SU-DHL-6 (cell line): ENCODE measurements around the gene LSM2.

Experiments
- H2AFZ ChIP-seq: fragments of 200-600 bp; sonication (generic); 2 replicates; pipeline ENCODE4 v1.6.1; 2014; ENCODE audit warnings: low read depth, mild to moderate bottlenecking, moderate library complexity, mixed read lengths, antibody characterized with exemption, low read length; ENCODE audit not compliant: severe bottlenecking
- H3F3A ChIP-seq: fragments of 200-600 bp; shearing (Covaris generic); 2 replicates; pipeline ENCODE4 v1.6.0; 2016; ENCODE audit warnings: antibody characterized with exemption, mild to moderate bottlenecking; ENCODE audit not compliant: insufficient read depth
- H3K27ac ChIP-seq: fragments of 200-600 bp; sonication (generic); 2 replicates; pipeline ENCODE4 v1.5.1; 2016; ENCODE audit warnings: low read depth, mild to moderate bottlenecking, low read length, moderate library complexity, mixed read lengths
- H3K27me3 ChIP-seq: fragments of 200-600 bp; sonication (generic), shearing (Covaris generic); 2 replicates; pipeline ENCODE4 v1.6.0; 2014; ENCODE audit warnings: mild to moderate bottlenecking, low read length
- H3K36me3 ChIP-seq: fragments of 200-600 bp; sonication (generic); 2 replicates; pipeline ENCODE4 v1.6.1; 2014; ENCODE audit warnings: mild to moderate bottlenecking, low read length, mixed read lengths
- H3K4me2 ChIP-seq: fragments of 300-600, 200-600 bp; shearing (Covaris generic), sonication (generic); 2 replicates; pipeline ENCODE4 v1.6.0; 2014; ENCODE audit warnings: low read length, low read depth, mild to moderate bottlenecking; ENCODE audit not compliant: poor library complexity, severe bottlenecking
- H3K4me3 ChIP-seq: fragments of 200-600 bp; sonication (generic); 2 replicates; pipeline ENCODE4 v1.5.1; 2014; ENCODE audit warnings: antibody characterized with exemption, low read length, mild to moderate bottlenecking, mixed read lengths; ENCODE audit not compliant: insufficient read depth, poor library complexity, severe bottlenecking
- H3K79me2 ChIP-seq: fragments of 200-600 bp; sonication (generic); 2 replicates; pipeline ENCODE4 v1.6.1; 2014; ENCODE audit warnings: mild to moderate bottlenecking, low read length, moderate library complexity; ENCODE audit not compliant: insufficient read depth
- H3K9ac ChIP-seq: fragments of 200-600 bp; sonication (generic); 2 replicates; pipeline ENCODE4 v1.7.0; 2014; ENCODE audit warnings: mild to moderate bottlenecking, low read length
- H3K9me2 ChIP-seq: fragments of 200-600 bp; sonication (generic); replicated peaks from 2 replicates; pipeline ENCODE4 v1.6.1; 2014; ENCODE audit warnings: low read length; ENCODE audit not compliant: insufficient read depth
- H3K9me3 ChIP-seq: fragments of 200-600 bp; sonication (generic); 2 replicates; pipeline ENCODE4 v1.6.1; 2014; ENCODE audit warnings: low read length, mixed read lengths; ENCODE audit not compliant: insufficient read depth
- H4K20me1 ChIP-seq: fragments of 200-600 bp; sonication (generic); 2 replicates; pipeline ENCODE4 v1.6.1; 2014; ENCODE audit warnings: low read depth, mild to moderate bottlenecking, antibody characterized with exemption, low read length, moderate library complexity, mixed read lengths
- EZH2phosphoT487 ChIP-seq: fragments of 200-600 bp; sonication (generic), shearing (Covaris generic); conservative IDR thresholded peaks from 2 replicates; pipeline ENCODE4 v1.6.1; 2018; ENCODE audit warnings: mild to moderate bottlenecking, antibody characterized with exemption, low read length, moderate library complexity, mixed read lengths
- TF ChIP-seq, protein P1 (sequence below): fragments of 200-600 bp; sonication (generic); IDR thresholded peaks from one replicate; pipeline ENCODE4 v1.5.1; 2017; ENCODE audit warnings: antibody characterized with exemption, mild to moderate bottlenecking, low read length, moderate library complexity; ENCODE audit not compliant: insufficient read depth, poor library complexity, severe bottlenecking

The LSM2 gene

DNA sequence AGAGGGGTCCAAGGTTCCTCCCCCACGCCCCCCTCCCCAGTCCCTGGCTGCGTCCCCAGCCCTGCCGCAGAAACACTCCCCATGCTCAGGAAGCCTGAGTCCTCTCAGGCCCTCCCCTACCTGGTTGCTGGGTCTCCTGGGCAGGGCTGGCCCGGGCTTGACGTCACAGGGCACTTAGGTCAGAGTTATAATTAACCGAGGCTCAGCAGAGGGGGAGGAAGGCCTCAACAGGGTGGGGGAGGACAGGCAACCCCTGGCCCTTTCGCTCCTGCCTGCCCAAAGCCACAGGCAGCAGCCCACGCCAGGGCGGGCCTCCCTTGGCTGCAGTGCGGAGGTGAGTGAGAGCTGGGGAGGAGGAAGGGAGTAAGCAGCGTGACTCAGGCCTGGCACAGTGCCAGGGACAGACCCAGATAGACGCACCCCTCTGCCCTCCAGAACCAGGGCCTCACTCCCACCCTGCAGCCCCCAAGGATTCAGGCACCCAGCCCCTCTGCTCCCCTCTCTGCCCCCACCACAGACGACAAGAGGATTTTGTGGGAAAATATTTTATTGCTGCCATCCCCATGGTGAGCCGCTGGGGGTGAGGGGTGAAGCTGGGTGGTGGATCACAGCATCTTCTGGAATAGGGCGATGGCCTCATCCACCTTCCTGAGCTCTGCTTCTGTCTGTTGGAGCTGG lies 29.6 kb downstream of the LSM2 start, which contains the start of gene VWA7:
Gene VWA7 (minus strand): TSS at position 340 of the 678 bp plus-strand sequence. CDS start 549 bp downstream, outside the sequence.
- H3K9me3 ChIP-seq = no peaks in the 10 kb centered on the region
- H2AFZ ChIP-seq = no peak within 1 kb of the TSS
- no peak within 1 kb of the TSS for H3K9ac ChIP-seq
- no peak within 1 kb of the TSS for H3K27ac ChIP-seq
- no peaks in the 10 kb centered on the region; the same call in 1 of the 2 replicates for H3F3A ChIP-seq
- no peaks in the 10 kb centered on the region for H3K79me2 ChIP-seq
- H3K9me2 ChIP-seq = no peaks in the 10 kb centered on the region
- no peaks in the 10 kb centered on the region for H4K20me1 ChIP-seq
- TF ChIP-seq, protein P1, sequence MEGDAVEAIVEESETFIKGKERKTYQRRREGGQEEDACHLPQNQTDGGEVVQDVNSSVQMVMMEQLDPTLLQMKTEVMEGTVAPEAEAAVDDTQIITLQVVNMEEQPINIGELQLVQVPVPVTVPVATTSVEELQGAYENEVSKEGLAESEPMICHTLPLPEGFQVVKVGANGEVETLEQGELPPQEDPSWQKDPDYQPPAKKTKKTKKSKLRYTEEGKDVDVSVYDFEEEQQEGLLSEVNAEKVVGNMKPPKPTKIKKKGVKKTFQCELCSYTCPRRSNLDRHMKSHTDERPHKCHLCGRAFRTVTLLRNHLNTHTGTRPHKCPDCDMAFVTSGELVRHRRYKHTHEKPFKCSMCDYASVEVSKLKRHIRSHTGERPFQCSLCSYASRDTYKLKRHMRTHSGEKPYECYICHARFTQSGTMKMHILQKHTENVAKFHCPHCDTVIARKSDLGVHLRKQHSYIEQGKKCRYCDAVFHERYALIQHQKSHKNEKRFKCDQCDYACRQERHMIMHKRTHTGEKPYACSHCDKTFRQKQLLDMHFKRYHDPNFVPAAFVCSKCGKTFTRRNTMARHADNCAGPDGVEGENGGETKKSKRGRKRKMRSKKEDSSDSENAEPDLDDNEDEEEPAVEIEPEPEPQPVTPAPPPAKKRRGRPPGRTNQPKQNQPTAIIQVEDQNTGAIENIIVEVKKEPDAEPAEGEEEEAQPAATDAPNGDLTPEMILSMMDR = no peak
- no peak for TF ChIP-seq EZH2phosphoT487
- no peaks in the 10 kb centered on the region for H3K27me3 ChIP-seq
- H3K36me3 ChIP-seq = no peaks in the 10 kb centered on the region
- no peak within 1 kb of the TSS for H3K4me3 ChIP-seq
- no peak within 1 kb of the TSS for H3K4me2 ChIP-seq

DNA sequence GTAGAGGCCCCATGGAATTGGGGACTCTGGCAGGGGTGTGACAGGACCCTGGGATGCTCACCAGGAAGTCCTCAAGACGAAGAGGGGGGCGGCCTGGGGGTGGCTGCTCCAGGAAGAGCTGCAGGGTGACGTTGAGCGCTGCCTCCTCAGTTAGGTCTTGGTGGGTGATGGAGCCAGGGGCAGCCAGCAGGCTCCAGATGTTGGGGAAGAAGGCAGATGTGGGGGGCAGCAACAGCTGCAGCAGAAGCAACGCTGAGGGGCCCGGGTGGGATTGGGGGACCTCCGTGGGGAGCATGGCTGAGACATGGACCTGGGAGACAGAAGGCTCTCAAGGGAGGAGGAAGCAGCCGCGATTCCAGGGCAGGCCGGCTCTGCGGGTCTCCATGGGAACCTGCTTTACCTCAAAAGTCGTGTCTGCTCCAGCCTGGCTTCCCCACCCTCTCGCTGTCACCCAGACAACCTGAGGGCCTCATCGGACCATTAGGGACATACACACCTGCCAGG lies 30.2 kb downstream of the LSM2 start:
- Histone ChIP-seq H3K36me3 (no peaks in the 10 kb centered on the region), H3K9me2 (no peaks in the 10 kb centered on the region), H3K4me3 (no peak overlapping the region), H3K27me3 (no peaks in the 10 kb centered on the region), H3K9me3 (no peaks in the 10 kb centered on the region), H4K20me1 (no peaks in the 10 kb centered on the region), H3K4me2 (no peak overlapping the region), H3K9ac (no peak overlapping the region), H3K79me2 (no peaks in the 10 kb centered on the region), H3K27ac (no peak overlapping the region), H2AFZ (no peak overlapping the region), H3F3A (no peaks in the 10 kb centered on the region; the same call in 1 of the 2 replicates)
- TF ChIP-seq, protein P1 = no peak
- no peak for TF ChIP-seq EZH2phosphoT487

DNA sequence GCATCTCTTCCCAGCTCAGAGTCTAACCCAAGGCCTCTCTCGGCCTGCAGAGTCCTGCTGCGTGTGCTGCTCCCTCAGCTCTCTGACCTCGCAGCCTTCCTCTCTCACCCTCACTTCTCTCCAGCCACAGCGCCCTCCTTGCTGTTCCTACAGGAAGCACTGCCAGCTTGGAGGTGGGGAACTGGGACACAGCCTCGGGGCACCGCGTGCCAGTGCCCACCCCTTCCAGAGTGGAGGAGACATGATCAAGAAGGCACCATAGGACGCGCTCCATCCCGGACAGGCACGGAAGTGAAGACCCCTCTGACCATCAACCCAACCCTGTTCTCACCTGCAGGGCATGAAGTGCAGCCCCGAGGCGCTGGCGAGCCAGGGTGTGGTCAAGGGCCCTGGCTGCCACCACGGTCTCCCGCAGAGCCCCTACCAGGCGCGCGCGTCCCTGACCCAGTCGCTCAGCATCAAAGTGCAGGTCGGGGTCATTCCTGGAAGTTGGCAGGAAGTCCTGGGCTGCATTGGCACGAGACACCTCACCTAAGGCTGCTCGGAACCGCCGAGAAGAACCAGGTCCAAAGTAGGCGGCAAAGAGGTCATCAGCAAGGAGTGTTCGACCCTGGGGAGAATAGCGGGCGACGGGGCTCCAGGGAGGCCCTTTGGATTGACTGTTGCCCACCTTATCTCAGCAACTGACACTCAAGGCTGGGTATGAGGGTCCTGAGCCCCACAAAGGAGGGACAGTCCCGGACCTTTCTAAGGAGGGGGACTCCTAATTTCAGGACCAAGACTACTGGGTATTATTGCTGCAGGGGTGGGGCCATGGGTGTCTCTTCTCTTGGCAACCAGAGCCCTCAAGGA lies 30.9 kb downstream of the LSM2 start:
- Histone ChIP-seq H3K36me3 (no peaks in the 10 kb centered on the region), H3K27ac (no peak overlapping the region), H3K79me2 (no peaks in the 10 kb centered on the region), H3K4me2 (no peak overlapping the region), H3K27me3 (no peaks in the 10 kb centered on the region), H2AFZ (no peak overlapping the region), H3K9me2 (no peaks in the 10 kb centered on the region), H3F3A (no peaks in the 10 kb centered on the region; the same call in 1 of the 2 replicates), H4K20me1 (no peaks in the 10 kb centered on the region), H3K9ac (no peak overlapping the region), H3K9me3 (no peaks in the 10 kb centered on the region), H3K4me3 (no peak overlapping the region)
- no peak for TF ChIP-seq EZH2phosphoT487
- TF ChIP-seq, protein P1 = no peak
